PC-9 (cell line): ENCODE data around the gene MRPS14.

ENCODE experiments used
- CTCF ChIP-seq: fragments of 200-600 bp; sonication (generic); conservative IDR thresholded peaks from 2 replicates; pipeline ENCODE4 v1.6.1; 2017; ENCODE audit warnings: mixed run types, antibody characterized with exemption, mild to moderate bottlenecking, moderate library complexity
- EZH2 ChIP-seq: fragments of 200-600 bp; sonication (generic); IDR thresholded peaks from 2 replicates; pipeline ENCODE4 v1.8.0; 2017; ENCODE audit warnings: antibody characterized with exemption, low read depth

GRCh38 chr1:175062339-175062738, 39.1 kb upstream of the MRPS14 start:
- TF ChIP-seq CTCF (no peak), EZH2 (no peak)
